Fibroblast of mammary gland (primary cell): ENCODE measurements around the gene RECK.

Experiments used
- DNase-seq: peaks from one replicate; pipeline ENCODE4 v3.0.0-alpha.2; 2010; ENCODE audit warnings: low read depth
- H3K4me3 ChIP-seq: 2 replicates; pipeline ENCODE4 v1.5.1; 2011; ENCODE audit warnings: low read depth, mild to moderate bottlenecking, low read length, moderate library complexity; ENCODE audit not compliant: control insufficient read depth
- TF ChIP-seq, protein P1 (sequence below): conservative IDR thresholded peaks from 2 replicates; pipeline ENCODE4 v1.5.1; 2011; ENCODE audit warnings: low read depth, low read length, inconsistent platforms; ENCODE audit not compliant: control insufficient read depth, insufficient read depth

RECK gene

DNA sequence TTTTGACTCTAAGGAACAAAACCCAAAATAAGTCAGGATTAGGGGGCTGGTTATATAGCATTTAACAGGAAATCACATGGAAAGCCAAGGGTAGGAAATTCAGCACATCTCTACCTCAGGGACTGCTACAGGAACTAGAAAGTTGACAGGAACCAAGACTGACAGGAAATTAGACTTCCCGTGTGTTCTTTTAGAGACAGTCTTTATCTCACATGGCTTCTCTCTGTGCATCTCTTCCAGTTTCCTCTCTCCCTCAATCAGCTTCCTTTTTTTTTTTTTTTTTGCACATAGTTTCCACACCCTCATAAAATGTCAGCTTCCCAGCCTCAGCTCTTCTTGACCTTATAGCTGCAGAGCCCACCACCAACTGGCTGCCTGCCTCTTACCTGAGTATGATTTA lies 4.8 kb downstream of the RECK start:
- H3K4me3 ChIP-seq = no peak overlapping the region
- DNase-seq = no peak
- TF ChIP-seq, protein P1, sequence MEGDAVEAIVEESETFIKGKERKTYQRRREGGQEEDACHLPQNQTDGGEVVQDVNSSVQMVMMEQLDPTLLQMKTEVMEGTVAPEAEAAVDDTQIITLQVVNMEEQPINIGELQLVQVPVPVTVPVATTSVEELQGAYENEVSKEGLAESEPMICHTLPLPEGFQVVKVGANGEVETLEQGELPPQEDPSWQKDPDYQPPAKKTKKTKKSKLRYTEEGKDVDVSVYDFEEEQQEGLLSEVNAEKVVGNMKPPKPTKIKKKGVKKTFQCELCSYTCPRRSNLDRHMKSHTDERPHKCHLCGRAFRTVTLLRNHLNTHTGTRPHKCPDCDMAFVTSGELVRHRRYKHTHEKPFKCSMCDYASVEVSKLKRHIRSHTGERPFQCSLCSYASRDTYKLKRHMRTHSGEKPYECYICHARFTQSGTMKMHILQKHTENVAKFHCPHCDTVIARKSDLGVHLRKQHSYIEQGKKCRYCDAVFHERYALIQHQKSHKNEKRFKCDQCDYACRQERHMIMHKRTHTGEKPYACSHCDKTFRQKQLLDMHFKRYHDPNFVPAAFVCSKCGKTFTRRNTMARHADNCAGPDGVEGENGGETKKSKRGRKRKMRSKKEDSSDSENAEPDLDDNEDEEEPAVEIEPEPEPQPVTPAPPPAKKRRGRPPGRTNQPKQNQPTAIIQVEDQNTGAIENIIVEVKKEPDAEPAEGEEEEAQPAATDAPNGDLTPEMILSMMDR = no peak

DNA sequence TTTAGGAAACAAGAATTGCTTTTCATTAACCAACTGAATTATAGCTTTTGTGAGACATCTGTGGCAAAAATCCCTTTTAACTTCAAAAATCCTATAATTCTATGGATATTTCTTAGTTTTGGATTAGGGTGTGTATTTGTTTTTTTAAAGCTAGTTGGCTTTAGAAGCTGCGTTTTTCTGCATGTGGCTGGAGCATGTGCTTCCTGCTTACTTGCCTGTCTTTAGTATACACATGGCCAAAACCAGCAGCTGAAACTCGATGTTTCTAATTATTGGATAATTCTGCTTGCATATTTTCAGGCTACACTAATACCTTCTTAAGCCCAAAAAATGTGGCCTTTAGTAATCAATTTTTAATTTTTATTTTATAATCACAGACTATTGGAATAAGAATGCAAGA lies 8.9 kb downstream of the RECK start:
- no peak overlapping the region for H3K4me3 ChIP-seq
- TF ChIP-seq, protein P1 = no peak
- no peak for DNase-seq

DNA sequence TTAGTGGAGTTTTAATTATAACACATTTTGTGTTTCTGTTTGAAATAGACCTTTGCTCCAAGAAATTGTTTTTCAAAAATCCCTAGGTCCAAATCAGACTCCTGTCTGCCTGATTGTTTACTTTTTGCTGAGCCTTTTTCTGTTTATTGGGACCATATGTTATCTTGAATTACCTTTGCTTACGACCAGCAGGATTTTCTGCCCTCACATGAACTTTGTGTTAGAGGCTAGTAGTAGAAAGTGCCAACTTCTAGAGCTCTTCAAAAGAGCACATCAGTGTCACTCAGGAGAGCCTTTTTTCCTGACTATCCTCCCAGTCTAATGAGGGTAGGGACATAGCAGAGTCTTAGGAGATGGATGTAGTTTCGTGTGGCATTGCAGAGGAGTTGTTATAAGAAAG lies 10.2 kb downstream of the RECK start:
- TF ChIP-seq, protein P1 = no peak
- H3K4me3 ChIP-seq = no peak overlapping the region
- DNase-seq = no peak

DNA sequence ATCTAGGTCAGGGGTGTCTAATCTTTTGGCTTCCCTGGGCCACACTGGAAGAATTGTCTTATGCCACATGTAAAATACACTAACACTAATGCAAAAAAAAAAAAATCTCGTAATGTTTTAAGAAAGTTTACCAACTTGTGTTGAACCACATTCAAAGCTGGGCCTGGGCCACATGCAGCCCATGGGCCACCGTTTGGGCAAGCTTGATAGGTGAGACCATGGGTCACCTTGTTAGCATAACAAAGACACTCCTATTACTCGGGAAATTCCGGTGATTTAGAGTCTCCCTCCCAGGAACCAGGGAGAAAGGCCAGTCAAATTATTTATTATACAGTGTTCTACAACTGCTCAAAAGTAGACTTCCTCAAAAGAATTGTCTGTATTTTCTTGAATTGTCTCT lies 12.7 kb downstream of the RECK start:
- no peak for DNase-seq
- TF ChIP-seq, protein P1 = no peak
- no peak overlapping the region for H3K4me3 ChIP-seq

DNA sequence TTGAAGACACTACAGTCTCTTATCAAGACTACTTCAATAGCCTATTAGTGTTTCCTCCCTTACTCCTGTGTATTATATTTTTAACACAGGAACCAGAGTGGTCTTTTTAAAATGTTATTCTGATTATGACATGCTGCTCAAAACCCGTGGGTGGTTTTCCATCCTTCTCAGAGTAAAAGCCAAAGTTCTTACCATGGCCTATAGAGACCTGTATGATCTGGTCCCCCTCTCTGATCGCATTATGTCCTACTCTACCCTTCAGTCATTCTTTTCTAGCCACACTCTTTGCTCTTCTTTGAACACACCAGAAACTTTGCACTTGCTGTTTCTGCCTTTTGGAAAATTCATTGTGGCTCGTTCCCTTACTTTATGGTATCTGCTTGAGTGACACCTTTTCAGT lies 13.8 kb downstream of the RECK start:
- TF ChIP-seq, protein P1 = no peak
- H3K4me3 ChIP-seq = no peak overlapping the region
- no peak for DNase-seq

DNA sequence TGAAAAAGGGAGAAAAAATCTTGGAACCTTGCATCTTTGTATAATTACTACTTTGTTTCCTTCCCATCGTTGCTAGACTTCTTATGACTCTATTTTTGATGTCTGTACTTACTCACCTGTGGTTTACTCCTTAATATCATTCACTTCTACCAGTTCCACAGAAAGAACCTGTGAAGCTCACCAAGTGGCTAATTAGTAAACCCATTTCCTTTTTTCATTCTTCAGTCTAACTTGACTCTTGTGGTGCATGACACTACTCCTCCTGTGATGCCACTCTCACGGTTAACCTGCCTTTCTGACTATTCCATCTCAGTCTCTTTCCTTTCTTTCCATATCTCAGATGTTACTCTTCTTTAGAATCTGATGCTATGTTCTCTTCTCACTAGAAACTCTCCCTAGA lies 14.6 kb downstream of the RECK start:
- no peak for DNase-seq
- H3K4me3 ChIP-seq = no peak overlapping the region
- TF ChIP-seq, protein P1 = no peak

DNA sequence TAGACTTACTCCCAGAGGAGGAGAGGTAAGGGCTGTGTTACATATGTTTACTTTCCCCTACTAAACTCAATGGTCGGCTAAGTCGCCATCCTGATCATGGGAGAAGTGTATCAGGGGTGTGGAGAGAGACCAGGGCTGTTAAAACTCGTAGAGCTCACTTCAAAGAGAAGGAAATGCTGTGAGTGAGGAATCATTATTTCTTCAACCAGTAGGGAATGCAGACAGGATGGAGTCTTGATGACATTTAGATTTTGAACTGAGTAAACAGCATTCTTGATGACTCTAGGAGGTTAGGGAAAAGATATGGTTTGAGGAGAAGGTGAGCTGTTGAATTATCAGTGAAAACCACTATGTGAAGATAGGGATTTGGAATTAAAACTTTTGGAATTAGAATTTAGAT lies 17.3 kb downstream of the RECK start:
- TF ChIP-seq, protein P1 = no peak
- no peak overlapping the region for H3K4me3 ChIP-seq
- no peak for DNase-seq
